RWPE2 (cell line): ENCODE data around the gene TPTE.
A peak's percentile ranks its signal among the peaks of the same experiment; 100 is the strongest.
"Not testable (repeated sequence)": the region's sequence is repeated elsewhere in the genome, so short reads cannot be mapped to it uniquely, and the experiment has no call there.

Experiments
- ATAC-seq: fragments of 200-7000 bp; cut with Tn5 transposase; 3 replicates; pipeline ENCODE4 v1.9.1; 2021; ENCODE audit warnings: low read depth
- DNase-seq: peaks from one replicate; pipeline ENCODE4 v3.0.0-alpha.2; 2020; ENCODE audit warnings: low spot score
- H3K27ac ChIP-seq: fragments of 450-650 bp; 2 replicates; pipeline ENCODE4 v1.5.1; 2017; ENCODE audit warnings: mild to moderate bottlenecking; ENCODE audit not compliant: poor library complexity, severe bottlenecking
- H3K27me3 ChIP-seq: fragments of 250-450 bp; sonication (Bioruptor Pico); 2 replicates; pipeline ENCODE4 v1.5.1; 2021; ENCODE audit warnings: mild to moderate bottlenecking, moderate library complexity; ENCODE audit not compliant: insufficient read depth, poor library complexity, severe bottlenecking
- H3K36me3 ChIP-seq: fragments of 250-450 bp; sonication (Bioruptor Pico); 2 replicates; pipeline ENCODE4 v1.5.1; 2020; ENCODE audit warnings: low read depth, mild to moderate bottlenecking, moderate library complexity
- H3K4me1 ChIP-seq: fragments of 250-450 bp; sonication (Bioruptor Pico); 2 replicates; pipeline ENCODE4 v1.5.1; 2021; ENCODE audit warnings: mild to moderate bottlenecking, moderate library complexity; ENCODE audit not compliant: insufficient read depth, poor library complexity, severe bottlenecking
- H3K4me3 ChIP-seq: fragments of 250-450 bp; sonication (Bioruptor Pico); 2 replicates; pipeline ENCODE4 v1.5.1; 2021; ENCODE audit warnings: mild to moderate bottlenecking, moderate library complexity; ENCODE audit not compliant: severe bottlenecking
- H3K9me3 ChIP-seq: fragments of 250-450 bp; sonication (Bioruptor Pico); 2 replicates; pipeline ENCODE4 v1.5.1; 2021; ENCODE audit warnings: mild to moderate bottlenecking, moderate library complexity; ENCODE audit not compliant: severe bottlenecking
- CTCF ChIP-seq: fragments of 450-650 bp; IDR thresholded peaks from one replicate; pipeline ENCODE4 v1.5.1; 2017; ENCODE audit warnings: mild to moderate bottlenecking, moderate library complexity; ENCODE audit not compliant: poor library complexity, severe bottlenecking

TPTE gene

GRCh38 chr21:10589115-10589514, 67.7 kb downstream of the TPTE start:
- H3K4me3 ChIP-seq = not testable (repeated sequence)
- TF ChIP-seq CTCF = peak; percentile 47

GRCh38 chr21:10607074-10607473, 85.7 kb downstream of the TPTE start:
- not testable (repeated sequence) for ATAC-seq, H3K4me3 ChIP-seq, H3K4me1 ChIP-seq, DNase-seq, H3K27ac ChIP-seq, H3K27me3 ChIP-seq, H3K36me3 ChIP-seq
- H3K9me3 ChIP-seq = peaks cover 14% of the 10 kb centered on the region

More at GRCh38 chr21:10589115-10589514, 67.7 kb downstream of the TPTE start:
- not testable (repeated sequence) for DNase-seq, H3K4me1 ChIP-seq, H3K36me3 ChIP-seq, H3K27ac ChIP-seq, ATAC-seq, H3K27me3 ChIP-seq
- H3K9me3 ChIP-seq = peaks cover 13% of the 10 kb centered on the region

- not testable (repeated sequence) for H3K27ac ChIP-seq, H3K4me3 ChIP-seq, H3K9me3 ChIP-seq, DNase-seq, H3K27me3 ChIP-seq, ATAC-seq, H3K4me1 ChIP-seq, H3K36me3 ChIP-seq
Observed at GRCh38 chr21:10614285-10614684, 92.9 kb downstream of the TPTE start.

- not testable (repeated sequence) for DNase-seq, ATAC-seq, H3K4me3 ChIP-seq, H3K4me1 ChIP-seq, H3K36me3 ChIP-seq, H3K27me3 ChIP-seq, H3K27ac ChIP-seq, H3K9me3 ChIP-seq
Observed at GRCh38 chr21:10616061-10616460, 94.7 kb downstream of the TPTE start.

GRCh38 chr21:10616535-10616934, 95.2 kb downstream of the TPTE start:
- no peak for DNase-seq
- TF ChIP-seq CTCF = no peak
- H3K9me3 ChIP-seq = peaks cover 7% of the 10 kb centered on the region
- no peak overlapping the region for H3K27ac ChIP-seq
- H3K27me3 ChIP-seq = no peaks in the 10 kb centered on the region
- H3K36me3 ChIP-seq = no peaks in the 10 kb centered on the region
- ATAC-seq = no peak
- H3K4me3 ChIP-seq = no peak overlapping the region
- no peaks in the 10 kb centered on the region for H3K4me1 ChIP-seq

- not testable (repeated sequence) for ATAC-seq, H3K36me3 ChIP-seq, DNase-seq, H3K9me3 ChIP-seq, H3K4me1 ChIP-seq, H3K27ac ChIP-seq, H3K4me3 ChIP-seq, H3K27me3 ChIP-seq
Observed at GRCh38 chr21:10617133-10617752, 95.9 kb downstream of the TPTE start.

GRCh38 chr21:10627316-10627863, 106.0 kb downstream of the TPTE start:
- Histone ChIP-seq H3K4me1 (no peaks in the 10 kb centered on the region), H3K27ac (no peak overlapping the region), H3K4me3 (no peak overlapping the region), H3K36me3 (no peaks in the 10 kb centered on the region), H3K9me3 (peaks cover 7% of the 10 kb centered on the region), H3K27me3 (no peaks in the 10 kb centered on the region)
- no peak for DNase-seq
- TF ChIP-seq CTCF = no peak
- ATAC-seq = no peak

- H3K27ac ChIP-seq, H3K4me3 ChIP-seq, H3K27me3 ChIP-seq, DNase-seq, H3K4me1 ChIP-seq, H3K9me3 ChIP-seq, ATAC-seq, H3K36me3 ChIP-seq: not testable (repeated sequence)
Observed at GRCh38 chr21:10629239-10629638, 107.9 kb downstream of the TPTE start.

- H3K27ac ChIP-seq, H3K4me3 ChIP-seq, H3K27me3 ChIP-seq, H3K9me3 ChIP-seq, H3K4me1 ChIP-seq, H3K36me3 ChIP-seq, ATAC-seq, DNase-seq: not testable (repeated sequence)
Observed at GRCh38 chr21:10630829-10631228, 109.4 kb downstream of the TPTE start.
